ENCODE data around the gene NACA.
A peak's percentile ranks its signal among the peaks of the same experiment; 100 is the strongest.

Gene NACA

DNA sequence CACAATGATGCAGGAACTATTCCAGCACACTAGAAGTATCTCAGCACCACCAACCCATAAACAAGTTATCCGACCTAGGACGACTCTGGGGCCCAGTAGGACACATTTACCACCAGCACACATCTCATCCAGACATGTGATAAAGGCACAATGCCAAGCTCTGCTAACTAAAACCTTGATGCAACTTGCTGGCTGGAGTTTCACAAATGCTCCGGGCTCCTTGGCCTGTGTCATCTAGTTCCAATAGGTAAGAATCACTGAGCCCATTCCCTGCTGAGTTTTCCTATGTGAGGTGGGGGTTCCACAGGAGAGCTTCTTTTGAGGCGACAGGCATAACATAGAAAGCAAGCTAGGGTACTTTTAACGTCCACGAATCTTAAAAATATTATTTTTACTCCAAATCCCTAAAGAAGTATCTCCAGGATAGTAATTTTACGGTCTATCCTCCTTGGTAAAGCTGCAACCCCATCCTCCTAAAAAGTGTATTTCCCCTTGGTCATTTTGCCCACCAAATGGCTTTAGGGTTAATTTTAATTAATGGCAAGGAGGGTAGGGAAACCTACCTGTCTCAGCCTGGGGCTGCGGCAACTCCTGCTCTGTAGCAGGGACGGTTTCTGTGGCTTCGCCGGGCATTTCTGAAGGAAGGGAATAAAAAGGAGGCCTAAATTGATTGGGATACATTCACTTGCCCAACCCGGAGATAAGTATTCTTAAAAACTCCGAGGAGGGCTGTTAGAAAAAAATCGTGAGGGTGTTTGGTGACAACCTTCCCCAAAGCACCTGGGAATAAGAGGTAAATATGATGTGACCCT is 1.0 kb downstream of the NACA start:
- TF ChIP-seq, protein P1, sequence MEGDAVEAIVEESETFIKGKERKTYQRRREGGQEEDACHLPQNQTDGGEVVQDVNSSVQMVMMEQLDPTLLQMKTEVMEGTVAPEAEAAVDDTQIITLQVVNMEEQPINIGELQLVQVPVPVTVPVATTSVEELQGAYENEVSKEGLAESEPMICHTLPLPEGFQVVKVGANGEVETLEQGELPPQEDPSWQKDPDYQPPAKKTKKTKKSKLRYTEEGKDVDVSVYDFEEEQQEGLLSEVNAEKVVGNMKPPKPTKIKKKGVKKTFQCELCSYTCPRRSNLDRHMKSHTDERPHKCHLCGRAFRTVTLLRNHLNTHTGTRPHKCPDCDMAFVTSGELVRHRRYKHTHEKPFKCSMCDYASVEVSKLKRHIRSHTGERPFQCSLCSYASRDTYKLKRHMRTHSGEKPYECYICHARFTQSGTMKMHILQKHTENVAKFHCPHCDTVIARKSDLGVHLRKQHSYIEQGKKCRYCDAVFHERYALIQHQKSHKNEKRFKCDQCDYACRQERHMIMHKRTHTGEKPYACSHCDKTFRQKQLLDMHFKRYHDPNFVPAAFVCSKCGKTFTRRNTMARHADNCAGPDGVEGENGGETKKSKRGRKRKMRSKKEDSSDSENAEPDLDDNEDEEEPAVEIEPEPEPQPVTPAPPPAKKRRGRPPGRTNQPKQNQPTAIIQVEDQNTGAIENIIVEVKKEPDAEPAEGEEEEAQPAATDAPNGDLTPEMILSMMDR (IDR thresholded peaks at IDR 0.05; ENCODE audit: low read depth, low read length), result no peak
- peak; percentile 67 for DNase-seq (ENCODE audit: extremely low read depth, low read depth)

DNA sequence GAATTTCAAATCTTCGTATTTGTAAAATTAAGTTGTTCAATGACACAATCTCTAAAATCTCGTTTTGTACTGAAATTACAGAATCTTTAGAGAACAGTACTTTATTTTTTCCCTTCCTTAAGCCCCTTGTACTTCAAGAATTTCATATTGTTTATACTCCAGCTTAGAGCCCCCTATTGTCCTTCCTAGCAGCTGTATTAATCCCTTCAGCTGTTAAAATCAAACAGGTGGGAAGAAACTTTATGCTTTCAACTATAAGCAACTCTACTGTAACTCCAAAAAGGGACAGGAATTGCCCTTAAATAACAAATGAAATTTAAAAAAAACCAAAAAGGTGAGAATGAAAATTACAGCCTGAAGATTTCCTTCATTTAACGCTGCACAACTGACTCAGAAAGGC is 1.7 kb downstream of the NACA start:
- no peak for DNase-seq (ENCODE audit: extremely low read depth, low read depth)
- TF ChIP-seq, protein P1 (IDR thresholded peaks at IDR 0.05; ENCODE audit: low read depth, low read length), result no peak

GRCh38 chr12:56722832-56723231 is 2.3 kb downstream of the NACA start:
- TF ChIP-seq, protein P1 (IDR thresholded peaks at IDR 0.05; ENCODE audit: low read depth, low read length), result no peak
- DNase-seq (ENCODE audit: extremely low read depth, low read depth), result no peak

- DNase-seq (ENCODE audit: extremely low read depth, low read depth), result no peak
- TF ChIP-seq, protein P1 (IDR thresholded peaks at IDR 0.05; ENCODE audit: low read depth, low read length), result no peak
Measured at GRCh38 chr12:56721721-56722120, 3.4 kb downstream of the NACA start.

- no peak for DNase-seq (ENCODE audit: extremely low read depth, low read depth)
- TF ChIP-seq, protein P1 (IDR thresholded peaks at IDR 0.05; ENCODE audit: low read depth, low read length), result no peak
Measured at GRCh38 chr12:56721216-56721615, 3.9 kb downstream of the NACA start.

- DNase-seq (ENCODE audit: extremely low read depth, low read depth), result no peak
- TF ChIP-seq, protein P1 (IDR thresholded peaks at IDR 0.05; ENCODE audit: low read depth, low read length), result no peak
Measured at GRCh38 chr12:56720731-56721151, 4.4 kb downstream of the NACA start.

GRCh38 chr12:56719056-56719455 is 6.0 kb downstream of the NACA start:
- DNase-seq (ENCODE audit: extremely low read depth, low read depth), result no peak
- TF ChIP-seq, protein P1 (IDR thresholded peaks at IDR 0.05; ENCODE audit: low read depth, low read length), result no peak

Data from AG09319 (cell line).